GM23338 (cell line): Measurements from ENCODE around the gene WNT7A. TPM values are rescaled to one million over a fixed set of nuclear protein-coding genes. Genes with fewer than 3 reads are reported as not detected.
A peak's percentile ranks its signal among the peaks of the same experiment; 100 is the strongest.

Source experiments
- ATAC-seq: fragments of 200-7000 bp; cut with Tn5 transposase; 3 replicates; pipeline ENCODE4 v1.9.1; 2020
- DNase-seq: peaks from one replicate; pipeline ENCODE4 v3.0.0-alpha.2; 2015; ENCODE audit warnings: low spot score
- H2AFZ ChIP-seq: fragments of 200-600 bp; sonication (generic); 2 replicates; pipeline ENCODE4 v1.8.0; 2016; ENCODE audit warnings: antibody characterized with exemption, mild to moderate bottlenecking, moderate library complexity
- H3F3A ChIP-seq: fragments of 200-600 bp; sonication (generic); replicated peaks from 2 replicates; pipeline ENCODE4 v1.8.0; 2017; ENCODE audit warnings: antibody characterized with exemption, mixed run types, low read depth
- H3K27ac ChIP-seq: fragments of 200-600 bp; sonication (generic); 2 replicates; pipeline ENCODE4 v1.6.1; 2016; ENCODE audit warnings: low read depth
- H3K27me3 ChIP-seq: fragments of 200-600 bp; sonication (generic); 2 replicates; pipeline ENCODE4 v1.8.0; 2016; ENCODE audit warnings: mild to moderate bottlenecking, mixed run types, moderate library complexity; ENCODE audit not compliant: insufficient read depth
- H3K36me3 ChIP-seq: fragments of 200-600 bp; sonication (generic); 2 replicates; pipeline ENCODE4 v1.8.0; 2016; ENCODE audit warnings: mild to moderate bottlenecking; ENCODE audit not compliant: insufficient read depth
- H3K4me1 ChIP-seq: fragments of 200-600 bp; sonication (generic); 2 replicates; pipeline ENCODE4 v1.8.0; 2016; ENCODE audit warnings: mild to moderate bottlenecking, moderate library complexity; ENCODE audit not compliant: insufficient read depth
- H3K4me2 ChIP-seq: fragments of 200-600 bp; sonication (generic); 2 replicates; pipeline ENCODE4 v1.7.1; 2017; ENCODE audit warnings: mixed run types
- H3K4me3 ChIP-seq: fragments of 200-600 bp; sonication (generic); 2 replicates; pipeline ENCODE4 v1.6.1; 2016; ENCODE audit warnings: mixed run types
- H3K79me2 ChIP-seq: fragments of 200-600 bp; sonication (generic); replicated peaks from 2 replicates; pipeline ENCODE4 v1.8.0; 2017; ENCODE audit warnings: mild to moderate bottlenecking; ENCODE audit not compliant: insufficient read depth
- H3K9me2 ChIP-seq: fragments of 200-600 bp; sonication (generic); 2 replicates; pipeline ENCODE4 v1.8.0; 2017; ENCODE audit not compliant: insufficient read depth
- H4K20me1 ChIP-seq: fragments of 200-600 bp; sonication (generic); replicated peaks from 2 replicates; pipeline ENCODE4 v1.8.0; 2017; ENCODE audit warnings: mild to moderate bottlenecking; ENCODE audit not compliant: insufficient read depth
- H3K27ac Mint-ChIP-seq: 2 replicates; pipeline ENCODE4 v1.8.0; 2020; ENCODE audit warnings: inconsistent platforms, mild to moderate bottlenecking, moderate library complexity, mixed read lengths
- H3K27me3 Mint-ChIP-seq: 3 replicates; pipeline ENCODE4 v1.8.0; 2022; ENCODE audit warnings: low read depth, mild to moderate bottlenecking, moderate library complexity, mixed read lengths, inconsistent platforms; ENCODE audit not compliant: insufficient read depth, poor library complexity
- H3K36me3 Mint-ChIP-seq: 3 replicates; pipeline ENCODE4 v1.8.0; 2021; ENCODE audit warnings: low read depth, mild to moderate bottlenecking, inconsistent platforms, moderate library complexity, mixed read lengths
- H3K4me1 Mint-ChIP-seq: 3 replicates; pipeline ENCODE4 v1.8.0; 2020; ENCODE audit warnings: mild to moderate bottlenecking, inconsistent platforms, mixed read lengths
- H3K4me3 Mint-ChIP-seq: 3 replicates; pipeline ENCODE4 v1.8.0; 2021; ENCODE audit warnings: moderate library complexity, mild to moderate bottlenecking, inconsistent platforms, mixed read lengths
- H3K9me3 Mint-ChIP-seq: 3 replicates; pipeline ENCODE4 v1.8.0; 2020; ENCODE audit warnings: moderate library complexity, mild to moderate bottlenecking, inconsistent platforms, mixed read lengths
- CREB1 ChIP-seq: fragments of 250-450 bp; sonication (Bioruptor Pico); IDR thresholded peaks from 2 replicates; pipeline ENCODE4 v1.5.0; 2020; ENCODE audit warnings: low read depth, mild to moderate bottlenecking, moderate library complexity
- polyA plus RNA-seq: library from polyadenylated mRNA; unstranded; fragments of >200 nt; fragmentation: Nextera tagmentation; extraction: Ambion mirVana; gene quantifications from 2 replicates; pipeline ENCODE4 v1.2.1, GENCODE V29; 2016
- total RNA-seq: library from RNA; depleted of rRNA; stranded (reverse); fragments of >200 nt; shearing (Covaris generic); gene quantifications from 2 replicates; pipeline ENCODE4 v1.2.3, GENCODE V29; 2014
- TF ChIP-seq, protein P1 (sequence below), 2 experiments: fragments of 200-600 bp in 1 of 2; sonication (generic) in 1 of 2; conservative IDR thresholded peaks; 2 replicates each; pipeline versions ENCODE4 v1.5.1 to v1.6.1; 2016 to 2017; ENCODE audit warnings: antibody characterized with exemption in 2 of 2, low read depth in 2 of 2, mild to moderate bottlenecking in 2 of 2, moderate library complexity in 1 of 2
- TF ChIP-seq, protein P2 (sequence below): IDR thresholded peaks from one replicate; pipeline ENCODE4 v1.6.1; 2018; ENCODE audit warnings: antibody characterized with exemption; ENCODE audit not compliant: unreplicated experiment

The WNT7A gene
- total and polyA plus RNA-seq, 2 experiments from 2014 or later: not detected

DNA sequence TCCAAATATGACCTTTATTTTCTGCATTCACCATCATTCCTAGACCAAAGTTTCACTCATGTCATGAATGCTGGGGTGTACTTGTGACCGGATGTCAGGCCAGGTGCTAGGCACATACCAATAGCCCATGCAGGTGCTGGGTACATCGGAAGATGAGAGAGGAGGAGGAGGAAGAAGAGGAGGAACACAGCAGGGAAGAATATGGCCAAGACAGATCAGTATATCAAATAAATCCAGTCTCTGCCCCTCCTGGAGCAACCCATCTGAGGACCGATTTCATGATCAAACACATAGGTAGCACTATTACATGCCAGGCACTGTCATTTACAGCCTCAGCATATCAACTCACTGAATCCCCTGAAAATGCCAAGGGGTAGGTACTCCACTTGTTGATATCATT lies 3.0 kb upstream of the WNT7A start:
- no peak overlapping the region for H3K4me2 ChIP-seq
- Mint-ChIP-seq H3K9me3 (no peaks in the 10 kb centered on the region), H3K4me1 (no peaks in the 10 kb centered on the region; the same call in 2 of the 3 replicates), H3K27me3 (peaks cover 47% of the 10 kb centered on the region), H3K4me3 (no peak overlapping the region), H3K36me3 (no peaks in the 10 kb centered on the region; the same call in 2 of the 3 replicates), H3K27ac (no peak overlapping the region)
- no peak overlapping the region for H2AFZ ChIP-seq
- ATAC-seq: no peak
- no peaks in the 10 kb centered on the region; the same call in 1 of the 2 replicates for H3K4me1 ChIP-seq
- no peaks in the 10 kb centered on the region for H3K36me3 ChIP-seq
- no peak overlapping the region for H3K27ac ChIP-seq
- no peaks in the 10 kb centered on the region for H3F3A ChIP-seq
- DNase-seq: no peak
- no peaks in the 10 kb centered on the region for H3K9me2 ChIP-seq
- H3K4me3 ChIP-seq: no peak overlapping the region
- H3K79me2 ChIP-seq: no peaks in the 10 kb centered on the region
- H3K27me3 ChIP-seq: peaks cover 59% of the 10 kb centered on the region
- H4K20me1 ChIP-seq: no peaks in the 10 kb centered on the region
- TF ChIP-seq CREB1 (CRISPR knock-in tag): no peak

DNA sequence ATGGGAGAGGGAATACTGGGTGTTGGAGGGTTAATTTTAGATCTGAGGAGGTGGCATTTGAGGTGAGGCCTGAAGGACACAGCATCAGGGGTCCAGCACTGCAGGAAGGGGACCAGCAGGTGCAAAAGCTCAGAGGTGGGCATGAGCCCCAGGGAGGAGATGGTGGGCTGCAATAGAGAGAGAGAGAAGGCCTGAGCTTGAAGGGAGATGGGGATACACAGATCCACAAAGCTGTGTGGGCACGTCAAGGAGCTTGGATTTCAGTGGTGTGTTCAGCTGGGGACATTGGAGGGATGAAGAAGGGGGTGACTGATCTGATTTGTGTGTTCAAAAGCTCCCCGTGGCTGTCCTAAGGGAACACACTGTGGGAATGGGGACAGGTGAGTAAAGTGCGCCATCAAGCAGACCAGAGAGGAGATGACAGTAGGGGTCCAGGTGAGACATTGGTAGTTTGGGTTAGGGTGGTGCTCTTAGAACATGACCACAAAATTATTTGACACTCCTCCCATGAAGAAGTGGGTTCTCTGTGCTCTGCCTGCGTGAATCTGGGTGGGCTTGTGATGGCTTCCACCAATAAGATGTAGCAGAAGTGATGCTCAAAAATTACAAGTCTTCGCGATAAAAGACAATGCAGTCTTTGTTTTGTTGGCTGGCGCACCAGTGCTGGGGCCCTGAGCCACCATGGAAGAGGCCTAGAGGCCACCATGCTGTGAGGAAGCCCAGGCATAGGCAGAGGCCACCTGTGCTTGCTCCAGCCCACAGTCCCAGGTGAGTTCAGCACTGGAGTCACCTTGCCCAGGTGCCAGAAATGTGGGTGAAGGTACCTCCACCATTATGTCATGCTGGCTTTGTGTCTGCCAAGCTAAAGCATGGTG lies 1.9 kb upstream of the WNT7A start:
- ATAC-seq (no peak), DNase-seq (no peak)
- Mint-ChIP-seq H3K4me1 (no peaks in the 10 kb centered on the region; the same call in 2 of the 3 replicates), H3K9me3 (no peaks in the 10 kb centered on the region), H3K27ac (no peak overlapping the region), H3K36me3 (no peaks in the 10 kb centered on the region; the same call in 2 of the 3 replicates), H3K4me3 (no peak overlapping the region; the same call in 2 of the 3 replicates), H3K27me3 (peaks cover 52% of the 10 kb centered on the region)
- Histone ChIP-seq H3F3A (no peaks in the 10 kb centered on the region), H3K36me3 (no peaks in the 10 kb centered on the region), H3K4me3 (no peak overlapping the region), H3K27ac (no peak overlapping the region), H3K79me2 (no peaks in the 10 kb centered on the region), H4K20me1 (no peaks in the 10 kb centered on the region), H3K4me2 (no peak overlapping the region), H3K9me2 (no peaks in the 10 kb centered on the region), H3K27me3 (peaks cover 70% of the 10 kb centered on the region), H2AFZ (no peak overlapping the region), H3K4me1 (no peaks in the 10 kb centered on the region; the same call in 1 of the 2 replicates)
- TF ChIP-seq, protein P1, sequence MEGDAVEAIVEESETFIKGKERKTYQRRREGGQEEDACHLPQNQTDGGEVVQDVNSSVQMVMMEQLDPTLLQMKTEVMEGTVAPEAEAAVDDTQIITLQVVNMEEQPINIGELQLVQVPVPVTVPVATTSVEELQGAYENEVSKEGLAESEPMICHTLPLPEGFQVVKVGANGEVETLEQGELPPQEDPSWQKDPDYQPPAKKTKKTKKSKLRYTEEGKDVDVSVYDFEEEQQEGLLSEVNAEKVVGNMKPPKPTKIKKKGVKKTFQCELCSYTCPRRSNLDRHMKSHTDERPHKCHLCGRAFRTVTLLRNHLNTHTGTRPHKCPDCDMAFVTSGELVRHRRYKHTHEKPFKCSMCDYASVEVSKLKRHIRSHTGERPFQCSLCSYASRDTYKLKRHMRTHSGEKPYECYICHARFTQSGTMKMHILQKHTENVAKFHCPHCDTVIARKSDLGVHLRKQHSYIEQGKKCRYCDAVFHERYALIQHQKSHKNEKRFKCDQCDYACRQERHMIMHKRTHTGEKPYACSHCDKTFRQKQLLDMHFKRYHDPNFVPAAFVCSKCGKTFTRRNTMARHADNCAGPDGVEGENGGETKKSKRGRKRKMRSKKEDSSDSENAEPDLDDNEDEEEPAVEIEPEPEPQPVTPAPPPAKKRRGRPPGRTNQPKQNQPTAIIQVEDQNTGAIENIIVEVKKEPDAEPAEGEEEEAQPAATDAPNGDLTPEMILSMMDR (conservative IDR thresholded peaks at IDR 0.05; ENCODE audit: low read depth in 2 of 2): peak in 1 of 2 experiments; percentile 25; a peak in 1 of 4 replicates
- TF ChIP-seq, protein P2, sequence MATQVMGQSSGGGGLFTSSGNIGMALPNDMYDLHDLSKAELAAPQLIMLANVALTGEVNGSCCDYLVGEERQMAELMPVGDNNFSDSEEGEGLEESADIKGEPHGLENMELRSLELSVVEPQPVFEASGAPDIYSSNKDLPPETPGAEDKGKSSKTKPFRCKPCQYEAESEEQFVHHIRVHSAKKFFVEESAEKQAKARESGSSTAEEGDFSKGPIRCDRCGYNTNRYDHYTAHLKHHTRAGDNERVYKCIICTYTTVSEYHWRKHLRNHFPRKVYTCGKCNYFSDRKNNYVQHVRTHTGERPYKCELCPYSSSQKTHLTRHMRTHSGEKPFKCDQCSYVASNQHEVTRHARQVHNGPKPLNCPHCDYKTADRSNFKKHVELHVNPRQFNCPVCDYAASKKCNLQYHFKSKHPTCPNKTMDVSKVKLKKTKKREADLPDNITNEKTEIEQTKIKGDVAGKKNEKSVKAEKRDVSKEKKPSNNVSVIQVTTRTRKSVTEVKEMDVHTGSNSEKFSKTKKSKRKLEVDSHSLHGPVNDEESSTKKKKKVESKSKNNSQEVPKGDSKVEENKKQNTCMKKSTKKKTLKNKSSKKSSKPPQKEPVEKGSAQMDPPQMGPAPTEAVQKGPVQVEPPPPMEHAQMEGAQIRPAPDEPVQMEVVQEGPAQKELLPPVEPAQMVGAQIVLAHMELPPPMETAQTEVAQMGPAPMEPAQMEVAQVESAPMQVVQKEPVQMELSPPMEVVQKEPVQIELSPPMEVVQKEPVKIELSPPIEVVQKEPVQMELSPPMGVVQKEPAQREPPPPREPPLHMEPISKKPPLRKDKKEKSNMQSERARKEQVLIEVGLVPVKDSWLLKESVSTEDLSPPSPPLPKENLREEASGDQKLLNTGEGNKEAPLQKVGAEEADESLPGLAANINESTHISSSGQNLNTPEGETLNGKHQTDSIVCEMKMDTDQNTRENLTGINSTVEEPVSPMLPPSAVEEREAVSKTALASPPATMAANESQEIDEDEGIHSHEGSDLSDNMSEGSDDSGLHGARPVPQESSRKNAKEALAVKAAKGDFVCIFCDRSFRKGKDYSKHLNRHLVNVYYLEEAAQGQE: no peak
